GM12801 (cell line): ENCODE measurements around the gene SLC35F5.

Experiments
- CTCF ChIP-seq: IDR thresholded peaks from one replicate; pipeline ENCODE4 v1.5.1; 2011; ENCODE audit warnings: control low read depth; ENCODE audit not compliant: insufficient read length; ENCODE audit errors: extremely low read depth

The SLC35F5 gene

GRCh38 chr2:113767811-113768460, 11.5 kb upstream of the SLC35F5 start:
- TF ChIP-seq CTCF = no peak

- no peak for TF ChIP-seq CTCF
These were observed 8.8 kb upstream of the SLC35F5 start for GRCh38 chr2:113765276-113765675.

- no peak for TF ChIP-seq CTCF
These were observed 6.1 kb upstream of the SLC35F5 start for GRCh38 chr2:113762377-113763118.

- TF ChIP-seq CTCF = no peak
These were observed 4.0 kb upstream of the SLC35F5 start for GRCh38 chr2:113760400-113760799.

- TF ChIP-seq CTCF = no peak
These were observed 756 bp upstream of the SLC35F5 start for GRCh38 chr2:113757138-113757657.

- TF ChIP-seq CTCF = no peak
These were observed 547 bp downstream of the SLC35F5 start for GRCh38 chr2:113755835-113756354.

- no peak for TF ChIP-seq CTCF
These were observed 1.2 kb downstream of the SLC35F5 start for GRCh38 chr2:113755035-113755834.
